Measurements from ENCODE around the gene ISL1. TPM values are rescaled to one million over a fixed set of nuclear protein-coding genes. Genes with fewer than 3 reads are reported as not detected.

ISL1 gene
- total RNA-seq, 1 experiment from 2014 or later = 1.3 TPM

GRCh38 chr5:51387884-51388275, 4.6 kb downstream of the ISL1 start:
- intact Hi-C loops (cut with micrococcal nuclease) = no loop called here
- Histone ChIP-seq H3K27me3 (ENCODE audit: insufficient read depth, low read length) (no peaks in the 10 kb centered on the region), H3K9me2 (ENCODE audit: insufficient read depth) (no peaks in the 10 kb centered on the region), H3K9me3 (ENCODE audit: control insufficient read depth in 1 of 2, insufficient read depth in 1 of 2, low read depth in 1 of 2, low read length in 2 of 2) (no peaks in the 10 kb centered on the region), H3K4me3 (replicated peaks in 1 of 2; ENCODE audit: low read depth in 1 of 2, low read length in 2 of 2) (no peak overlapping the region), H4K20me1 (ENCODE audit: insufficient read depth) (no peaks in the 10 kb centered on the region; the same call in 1 of the 2 replicates), H3K36me3 (ENCODE audit: control insufficient read depth in 1 of 2, insufficient read depth in 2 of 2, low read length in 2 of 2) (no peaks in the 10 kb centered on the region), H3K4me2 (ENCODE audit: low read length) (no peak overlapping the region), H3K79me2 (ENCODE audit: insufficient read depth, low read length) (no peaks in the 10 kb centered on the region), H3K9ac (ENCODE audit: low read length) (no peak overlapping the region), H3K4me1 (ENCODE audit: control insufficient read depth in 1 of 2, insufficient read depth in 2 of 2, low read length in 2 of 2) (no peaks in the 10 kb centered on the region), H2AFZ (ENCODE audit: low read depth, low read length, poor library complexity, severe bottlenecking) (no peak overlapping the region), H3K27ac (ENCODE audit: low read depth, low read length) (no peak overlapping the region)
- DNase-seq (ENCODE audit: low read depth, low spot score) = no peak
- no TSS peak for BruUV-seq (replicated peaks)
- no peak for TF ChIP-seq REST (IDR thresholded peaks at IDR 0.05; ENCODE audit: low read depth)
- no peak for TF ChIP-seq TCF7L2 (IDR thresholded peaks at IDR 0.05; ENCODE audit: borderline replicate concordance, extremely low read depth, insufficient read depth, insufficient read length)
- no peak for TF ChIP-seq ZNF274 (IDR thresholded peaks at IDR 0.05; ENCODE audit: low read depth, low read length)
- no peak for TF ChIP-seq POLR2AphosphoS5 (IDR thresholded peaks at IDR 0.05; ENCODE audit: low read depth, low read length)
- TF ChIP-seq EZH2phosphoT487 (IDR thresholded peaks at IDR 0.05; ENCODE audit: borderline replicate concordance) = no peak
- no peak for TF ChIP-seq EZH2 (IDR thresholded peaks at IDR 0.05)
- no peak for TF ChIP-seq POLR2A (IDR thresholded peaks at IDR 0.05; ENCODE audit: borderline replicate concordance, extremely low read depth, insufficient read depth, insufficient read length)
- TF ChIP-seq ZBTB33 (IDR thresholded peaks at IDR 0.05; ENCODE audit: extremely low read depth, insufficient replicate concordance, low read length) = no peak
- TF ChIP-seq CBX3 (IDR thresholded peaks at IDR 0.05; ENCODE audit: low read depth) = no peak
- TF ChIP-seq MAX (IDR thresholded peaks at IDR 0.05) = no peak
- TF ChIP-seq SIN3A (IDR thresholded peaks at IDR 0.05; ENCODE audit: low read depth) = no peak
- TF ChIP-seq ATF3 (IDR thresholded peaks at IDR 0.05) = no peak
- TF ChIP-seq JUND (IDR thresholded peaks at IDR 0.05) = no peak
- ATAC-seq = no peak
- ChIA-PET RAD21 (ENCODE audit: low non-redundant PET in 1 of 2, low total read pairs in 2 of 2, uncharacterized antibody in 2 of 2, unreplicated experiment in 2 of 2) (no interaction called here), POLR2A (no interaction called here), CTCF (no interaction called here)

All from HCT116 (cell line).